ENCODE results near the gene SAXO1. TPM values are rescaled to one million over a fixed set of nuclear protein-coding genes. Genes with fewer than 3 reads are reported as not detected.

Gene SAXO1
- total and polyA plus RNA-seq, 2 experiments from 2014 or later: 0.02 TPM; not detected in 1

DNA sequence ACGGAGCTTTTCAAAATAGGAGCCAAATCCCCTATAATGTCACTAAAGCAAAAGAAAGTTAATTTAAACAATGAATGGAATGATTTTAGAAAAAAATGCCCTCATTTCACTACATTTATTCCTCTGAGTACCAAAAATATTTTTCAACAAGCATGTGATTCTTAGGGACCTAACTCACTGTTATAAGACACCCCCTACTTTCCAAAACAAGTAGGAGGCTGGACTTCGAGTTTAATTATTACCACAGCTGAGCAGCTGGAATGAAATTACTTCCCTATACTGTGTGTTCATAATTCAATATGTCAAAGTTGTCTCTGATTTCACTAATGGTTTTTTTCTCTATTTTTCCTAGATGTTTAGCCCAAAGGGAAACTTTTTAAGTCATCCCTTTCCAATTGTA is 61.6 kb downstream of the SAXO1 start:
- Histone ChIP-seq H3K79me2 (replicated peaks; ENCODE audit: insufficient read depth) (no peaks in the 10 kb centered on the region; the same call in 1 of the 2 replicates), H3K27me3 (ENCODE audit: insufficient read depth) (no peaks in the 10 kb centered on the region), H3F3A (replicated peaks; ENCODE audit: low read depth) (no peaks in the 10 kb centered on the region), H3K4me2 (no peak overlapping the region), H4K20me1 (replicated peaks; ENCODE audit: insufficient read depth) (no peaks in the 10 kb centered on the region), H3K4me1 (ENCODE audit: insufficient read depth) (no peaks in the 10 kb centered on the region), H2AFZ (no peak overlapping the region), H3K27ac (ENCODE audit: low read depth) (no peak overlapping the region), H3K36me3 (ENCODE audit: insufficient read depth) (no peaks in the 10 kb centered on the region), H3K9me2 (ENCODE audit: insufficient read depth) (no peaks in the 10 kb centered on the region), H3K4me3 (no peak overlapping the region)
- no peak for TF ChIP-seq STAT1 (IDR thresholded peaks at IDR 0.05; ENCODE audit: unreplicated experiment)
- no peak for TF ChIP-seq ZNF331 (CRISPR knock-in tag; IDR thresholded peaks at IDR 0.05; ENCODE audit: low read depth)
- TF ChIP-seq, protein P1, sequence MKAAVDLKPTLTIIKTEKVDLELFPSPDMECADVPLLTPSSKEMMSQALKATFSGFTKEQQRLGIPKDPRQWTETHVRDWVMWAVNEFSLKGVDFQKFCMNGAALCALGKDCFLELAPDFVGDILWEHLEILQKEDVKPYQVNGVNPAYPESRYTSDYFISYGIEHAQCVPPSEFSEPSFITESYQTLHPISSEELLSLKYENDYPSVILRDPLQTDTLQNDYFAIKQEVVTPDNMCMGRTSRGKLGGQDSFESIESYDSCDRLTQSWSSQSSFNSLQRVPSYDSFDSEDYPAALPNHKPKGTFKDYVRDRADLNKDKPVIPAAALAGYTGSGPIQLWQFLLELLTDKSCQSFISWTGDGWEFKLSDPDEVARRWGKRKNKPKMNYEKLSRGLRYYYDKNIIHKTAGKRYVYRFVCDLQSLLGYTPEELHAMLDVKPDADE (IDR thresholded peaks at IDR 0.05): no peak
- no peak for TF ChIP-seq EZH2phosphoT487 (IDR thresholded peaks at IDR 0.05; ENCODE audit: unreplicated experiment)
- no peak for TF ChIP-seq EZH2 (IDR thresholded peaks at IDR 0.05; ENCODE audit: low read depth, unreplicated experiment)
- TF ChIP-seq, protein P2, sequence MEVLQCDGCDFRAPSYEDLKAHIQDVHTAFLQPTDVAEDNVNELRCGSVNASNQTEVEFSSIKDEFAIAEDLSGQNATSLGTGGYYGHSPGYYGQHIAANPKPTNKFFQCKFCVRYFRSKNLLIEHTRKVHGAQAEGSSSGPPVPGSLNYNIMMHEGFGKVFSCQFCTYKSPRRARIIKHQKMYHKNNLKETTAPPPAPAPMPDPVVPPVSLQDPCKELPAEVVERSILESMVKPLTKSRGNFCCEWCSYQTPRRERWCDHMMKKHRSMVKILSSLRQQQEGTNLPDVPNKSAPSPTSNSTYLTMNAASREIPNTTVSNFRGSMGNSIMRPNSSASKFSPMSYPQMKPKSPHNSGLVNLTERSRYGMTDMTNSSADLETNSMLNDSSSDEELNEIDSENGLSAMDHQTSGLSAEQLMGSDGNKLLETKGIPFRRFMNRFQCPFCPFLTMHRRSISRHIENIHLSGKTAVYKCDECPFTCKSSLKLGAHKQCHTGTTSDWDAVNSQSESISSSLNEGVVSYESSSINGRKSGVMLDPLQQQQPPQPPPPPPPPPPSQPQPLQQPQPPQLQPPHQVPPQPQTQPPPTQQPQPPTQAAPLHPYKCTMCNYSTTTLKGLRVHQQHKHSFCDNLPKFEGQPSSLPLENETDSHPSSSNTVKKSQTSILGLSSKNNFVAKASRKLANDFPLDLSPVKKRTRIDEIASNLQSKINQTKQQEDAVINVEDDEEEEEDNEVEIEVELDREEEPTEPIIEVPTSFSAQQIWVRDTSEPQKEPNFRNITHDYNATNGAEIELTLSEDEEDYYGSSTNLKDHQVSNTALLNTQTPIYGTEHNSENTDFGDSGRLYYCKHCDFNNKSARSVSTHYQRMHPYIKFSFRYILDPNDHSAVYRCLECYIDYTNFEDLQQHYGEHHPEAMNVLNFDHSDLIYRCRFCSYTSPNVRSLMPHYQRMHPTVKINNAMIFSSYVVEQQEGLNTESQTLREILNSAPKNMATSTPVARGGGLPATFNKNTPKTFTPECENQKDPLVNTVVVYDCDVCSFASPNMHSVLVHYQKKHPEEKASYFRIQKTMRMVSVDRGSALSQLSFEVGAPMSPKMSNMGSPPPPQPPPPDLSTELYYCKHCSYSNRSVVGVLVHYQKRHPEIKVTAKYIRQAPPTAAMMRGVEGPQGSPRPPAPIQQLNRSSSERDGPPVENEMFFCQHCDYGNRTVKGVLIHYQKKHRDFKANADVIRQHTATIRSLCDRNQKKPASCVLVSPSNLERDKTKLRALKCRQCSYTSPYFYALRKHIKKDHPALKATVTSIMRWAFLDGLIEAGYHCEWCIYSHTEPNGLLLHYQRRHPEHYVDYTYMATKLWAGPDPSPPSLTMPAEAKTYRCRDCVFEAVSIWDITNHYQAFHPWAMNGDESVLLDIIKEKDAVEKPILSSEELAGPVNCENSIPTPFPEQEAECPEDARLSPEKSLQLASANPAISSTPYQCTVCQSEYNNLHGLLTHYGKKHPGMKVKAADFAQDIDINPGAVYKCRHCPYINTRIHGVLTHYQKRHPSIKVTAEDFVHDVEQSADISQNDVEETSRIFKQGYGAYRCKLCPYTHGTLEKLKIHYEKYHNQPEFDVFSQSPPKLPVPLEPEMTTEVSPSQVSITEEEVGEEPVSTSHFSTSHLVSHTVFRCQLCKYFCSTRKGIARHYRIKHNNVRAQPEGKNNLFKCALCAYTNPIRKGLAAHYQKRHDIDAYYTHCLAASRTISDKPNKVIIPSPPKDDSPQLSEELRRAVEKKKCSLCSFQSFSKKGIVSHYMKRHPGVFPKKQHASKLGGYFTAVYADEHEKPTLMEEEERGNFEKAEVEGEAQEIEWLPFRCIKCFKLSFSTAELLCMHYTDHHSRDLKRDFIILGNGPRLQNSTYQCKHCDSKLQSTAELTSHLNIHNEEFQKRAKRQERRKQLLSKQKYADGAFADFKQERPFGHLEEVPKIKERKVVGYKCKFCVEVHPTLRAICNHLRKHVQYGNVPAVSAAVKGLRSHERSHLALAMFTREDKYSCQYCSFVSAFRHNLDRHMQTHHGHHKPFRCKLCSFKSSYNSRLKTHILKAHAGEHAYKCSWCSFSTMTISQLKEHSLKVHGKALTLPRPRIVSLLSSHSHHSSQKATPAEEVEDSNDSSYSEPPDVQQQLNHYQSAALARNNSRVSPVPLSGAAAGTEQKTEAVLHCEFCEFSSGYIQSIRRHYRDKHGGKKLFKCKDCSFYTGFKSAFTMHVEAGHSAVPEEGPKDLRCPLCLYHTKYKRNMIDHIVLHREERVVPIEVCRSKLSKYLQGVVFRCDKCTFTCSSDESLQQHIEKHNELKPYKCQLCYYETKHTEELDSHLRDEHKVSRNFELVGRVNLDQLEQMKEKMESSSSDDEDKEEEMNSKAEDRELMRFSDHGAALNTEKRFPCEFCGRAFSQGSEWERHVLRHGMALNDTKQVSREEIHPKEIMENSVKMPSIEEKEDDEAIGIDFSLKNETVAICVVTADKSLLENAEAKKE (CRISPR knock-in tag; IDR thresholded peaks at IDR 0.05): no peak
- TF ChIP-seq, protein P3, sequence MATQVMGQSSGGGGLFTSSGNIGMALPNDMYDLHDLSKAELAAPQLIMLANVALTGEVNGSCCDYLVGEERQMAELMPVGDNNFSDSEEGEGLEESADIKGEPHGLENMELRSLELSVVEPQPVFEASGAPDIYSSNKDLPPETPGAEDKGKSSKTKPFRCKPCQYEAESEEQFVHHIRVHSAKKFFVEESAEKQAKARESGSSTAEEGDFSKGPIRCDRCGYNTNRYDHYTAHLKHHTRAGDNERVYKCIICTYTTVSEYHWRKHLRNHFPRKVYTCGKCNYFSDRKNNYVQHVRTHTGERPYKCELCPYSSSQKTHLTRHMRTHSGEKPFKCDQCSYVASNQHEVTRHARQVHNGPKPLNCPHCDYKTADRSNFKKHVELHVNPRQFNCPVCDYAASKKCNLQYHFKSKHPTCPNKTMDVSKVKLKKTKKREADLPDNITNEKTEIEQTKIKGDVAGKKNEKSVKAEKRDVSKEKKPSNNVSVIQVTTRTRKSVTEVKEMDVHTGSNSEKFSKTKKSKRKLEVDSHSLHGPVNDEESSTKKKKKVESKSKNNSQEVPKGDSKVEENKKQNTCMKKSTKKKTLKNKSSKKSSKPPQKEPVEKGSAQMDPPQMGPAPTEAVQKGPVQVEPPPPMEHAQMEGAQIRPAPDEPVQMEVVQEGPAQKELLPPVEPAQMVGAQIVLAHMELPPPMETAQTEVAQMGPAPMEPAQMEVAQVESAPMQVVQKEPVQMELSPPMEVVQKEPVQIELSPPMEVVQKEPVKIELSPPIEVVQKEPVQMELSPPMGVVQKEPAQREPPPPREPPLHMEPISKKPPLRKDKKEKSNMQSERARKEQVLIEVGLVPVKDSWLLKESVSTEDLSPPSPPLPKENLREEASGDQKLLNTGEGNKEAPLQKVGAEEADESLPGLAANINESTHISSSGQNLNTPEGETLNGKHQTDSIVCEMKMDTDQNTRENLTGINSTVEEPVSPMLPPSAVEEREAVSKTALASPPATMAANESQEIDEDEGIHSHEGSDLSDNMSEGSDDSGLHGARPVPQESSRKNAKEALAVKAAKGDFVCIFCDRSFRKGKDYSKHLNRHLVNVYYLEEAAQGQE (IDR thresholded peaks at IDR 0.05; ENCODE audit: unreplicated experiment): no peak
- no peak for TF ChIP-seq NANOG (IDR thresholded peaks at IDR 0.05; ENCODE audit: borderline replicate concordance)
- no peak for TF ChIP-seq CREB1 (CRISPR knock-in tag; IDR thresholded peaks at IDR 0.05; ENCODE audit: low read depth)
- no peak for TF ChIP-seq POLR2AphosphoS5 (IDR thresholded peaks at IDR 0.05; ENCODE audit: low read depth)
- no peak for TF ChIP-seq JUNB (IDR thresholded peaks at IDR 0.05; ENCODE audit: unreplicated experiment)
- no peak for TF ChIP-seq ZNF114 (CRISPR knock-in tag; IDR thresholded peaks at IDR 0.05)
- TF ChIP-seq, protein P4, sequence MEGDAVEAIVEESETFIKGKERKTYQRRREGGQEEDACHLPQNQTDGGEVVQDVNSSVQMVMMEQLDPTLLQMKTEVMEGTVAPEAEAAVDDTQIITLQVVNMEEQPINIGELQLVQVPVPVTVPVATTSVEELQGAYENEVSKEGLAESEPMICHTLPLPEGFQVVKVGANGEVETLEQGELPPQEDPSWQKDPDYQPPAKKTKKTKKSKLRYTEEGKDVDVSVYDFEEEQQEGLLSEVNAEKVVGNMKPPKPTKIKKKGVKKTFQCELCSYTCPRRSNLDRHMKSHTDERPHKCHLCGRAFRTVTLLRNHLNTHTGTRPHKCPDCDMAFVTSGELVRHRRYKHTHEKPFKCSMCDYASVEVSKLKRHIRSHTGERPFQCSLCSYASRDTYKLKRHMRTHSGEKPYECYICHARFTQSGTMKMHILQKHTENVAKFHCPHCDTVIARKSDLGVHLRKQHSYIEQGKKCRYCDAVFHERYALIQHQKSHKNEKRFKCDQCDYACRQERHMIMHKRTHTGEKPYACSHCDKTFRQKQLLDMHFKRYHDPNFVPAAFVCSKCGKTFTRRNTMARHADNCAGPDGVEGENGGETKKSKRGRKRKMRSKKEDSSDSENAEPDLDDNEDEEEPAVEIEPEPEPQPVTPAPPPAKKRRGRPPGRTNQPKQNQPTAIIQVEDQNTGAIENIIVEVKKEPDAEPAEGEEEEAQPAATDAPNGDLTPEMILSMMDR (conservative IDR thresholded peaks at IDR 0.05; ENCODE audit: low read depth in 2 of 2): no peak
- H3K27ac Mint-ChIP-seq: no peak overlapping the region
- no peak overlapping the region for H3K4me3 Mint-ChIP-seq
- H3K27me3 Mint-ChIP-seq (ENCODE audit: insufficient read depth, low read depth, poor library complexity): peaks cover 2% of the 10 kb centered on the region
- DNase-seq (ENCODE audit: low spot score) (no peak), ATAC-seq (no peak)
- peaks cover 4% of the 10 kb centered on the region; the same call in 1 of the 3 replicates for H3K36me3 Mint-ChIP-seq (ENCODE audit: low read depth)
- peaks cover 8% of the 10 kb centered on the region; the same call in 2 of the 3 replicates for H3K9me3 Mint-ChIP-seq
- no peaks in the 10 kb centered on the region for H3K4me1 Mint-ChIP-seq

All from GM23338 (cell line).